LHCN-M2 (cell line): ENCODE data around the gene EPN2. TPM values are rescaled to one million over a fixed set of nuclear protein-coding genes. Genes with fewer than 3 reads are reported as not detected.

ENCODE experiments used
- DNase-seq: peaks from one replicate; pipeline ENCODE4 v3.0.0-alpha.2; 2012; ENCODE audit warnings: low read depth
- total RNA-seq: library from RNA; depleted of rRNA; stranded (reverse); fragments of >200 nt; gene quantifications from 2 replicates; pipeline ENCODE4 v1.2.3, GENCODE V29; 2014

Gene EPN2
- total RNA-seq, 1 experiment from 2014 or later = 28.1 TPM

DNA sequence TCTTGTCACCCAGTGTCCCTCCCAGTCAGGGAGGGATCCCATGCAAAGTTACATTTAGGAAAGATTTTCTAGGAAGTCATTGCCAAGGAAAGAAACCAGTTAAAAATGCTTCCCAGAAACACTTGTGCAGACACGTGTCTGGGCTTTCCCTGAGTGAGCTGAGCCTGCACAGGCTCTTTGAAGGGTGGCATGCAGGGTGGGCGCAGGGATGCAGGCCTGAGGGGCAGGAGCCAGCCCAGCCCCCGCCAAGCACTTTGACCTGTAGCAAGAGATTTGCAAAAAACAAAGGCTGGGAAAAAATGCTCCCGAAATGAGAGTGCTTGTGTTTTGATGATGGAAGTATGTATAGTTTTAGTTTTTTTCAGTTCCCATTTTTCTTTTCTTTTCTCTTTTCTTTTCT is 73.0 kb downstream of the EPN2 start:
- no peak for DNase-seq

DNA sequence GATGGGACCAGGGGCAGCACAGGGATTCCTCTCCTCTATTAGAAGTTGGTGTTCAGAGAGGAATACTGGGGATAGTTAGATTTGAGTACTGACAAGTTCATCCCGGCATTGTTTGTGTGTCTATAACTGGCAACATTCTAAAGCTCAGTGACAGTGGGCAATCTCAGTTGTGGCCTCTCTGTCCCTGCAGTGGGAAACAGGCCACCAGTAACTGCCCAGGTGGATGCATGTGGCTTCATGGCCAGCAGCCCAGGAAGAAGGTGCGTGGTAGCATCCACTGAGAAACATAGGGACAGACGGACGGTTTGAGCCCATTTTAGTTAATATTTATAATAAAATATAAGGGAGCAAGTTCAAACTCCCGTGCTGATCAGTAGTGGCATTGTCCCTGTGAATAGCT is 73.8 kb downstream of the EPN2 start:
- DNase-seq = no peak

DNA sequence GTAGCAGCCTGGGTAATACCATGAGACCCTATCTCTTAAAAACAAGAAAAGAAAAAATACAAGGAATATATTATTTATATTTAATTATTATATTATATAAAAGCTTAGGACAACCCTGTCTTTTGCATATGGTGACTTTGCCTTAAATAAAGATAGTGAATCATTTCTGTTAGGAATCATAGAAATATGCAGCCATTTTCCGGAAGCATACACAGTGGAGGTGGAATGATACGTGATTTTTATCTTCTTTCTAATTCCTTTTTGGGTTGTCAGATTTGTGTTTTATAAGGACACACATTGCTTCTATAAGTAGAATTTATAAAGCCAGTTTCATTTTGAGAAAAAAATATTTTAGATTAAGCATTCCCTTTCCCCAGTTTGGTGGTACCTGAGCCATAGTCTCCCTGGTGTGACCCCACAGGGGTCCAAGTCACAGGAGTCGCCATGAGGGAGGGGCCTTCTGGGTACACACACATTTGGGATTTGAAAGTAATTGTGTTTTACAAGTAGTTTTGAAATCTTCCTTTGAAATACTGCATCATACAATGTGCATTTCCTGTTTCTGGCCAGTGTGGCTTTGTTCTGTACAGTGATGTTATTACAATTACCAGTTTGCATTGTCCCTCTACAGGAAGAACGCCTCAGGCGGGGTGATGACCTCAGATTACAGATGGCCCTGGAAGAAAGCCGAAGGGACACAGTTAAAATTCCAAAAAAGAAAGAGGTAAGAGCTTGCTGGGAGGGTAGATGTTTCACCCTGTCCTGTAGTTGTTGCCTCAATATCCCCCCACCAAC is 74.5 kb downstream of the EPN2 start:
- DNase-seq = no peak

DNA sequence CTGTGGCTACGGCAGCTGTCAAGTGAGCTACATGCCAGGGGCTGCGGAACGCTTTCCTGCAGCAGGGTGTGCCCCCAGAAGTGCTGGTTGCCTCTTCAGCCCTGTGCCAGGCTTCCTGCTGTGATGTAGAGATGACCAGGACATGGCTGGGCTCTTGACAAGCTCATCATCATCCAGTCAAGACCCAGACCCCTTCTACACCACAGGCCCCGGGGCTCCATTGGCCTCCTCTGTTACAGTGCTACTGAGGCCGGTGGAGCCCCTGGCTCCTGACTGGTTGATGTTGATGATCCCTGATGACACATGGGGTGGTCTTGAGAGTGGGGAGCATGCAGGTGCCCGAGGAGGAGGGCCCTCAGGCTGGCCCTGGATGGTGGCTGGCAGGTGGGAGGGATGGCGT is 75.2 kb downstream of the EPN2 start:
- DNase-seq = no peak

DNA sequence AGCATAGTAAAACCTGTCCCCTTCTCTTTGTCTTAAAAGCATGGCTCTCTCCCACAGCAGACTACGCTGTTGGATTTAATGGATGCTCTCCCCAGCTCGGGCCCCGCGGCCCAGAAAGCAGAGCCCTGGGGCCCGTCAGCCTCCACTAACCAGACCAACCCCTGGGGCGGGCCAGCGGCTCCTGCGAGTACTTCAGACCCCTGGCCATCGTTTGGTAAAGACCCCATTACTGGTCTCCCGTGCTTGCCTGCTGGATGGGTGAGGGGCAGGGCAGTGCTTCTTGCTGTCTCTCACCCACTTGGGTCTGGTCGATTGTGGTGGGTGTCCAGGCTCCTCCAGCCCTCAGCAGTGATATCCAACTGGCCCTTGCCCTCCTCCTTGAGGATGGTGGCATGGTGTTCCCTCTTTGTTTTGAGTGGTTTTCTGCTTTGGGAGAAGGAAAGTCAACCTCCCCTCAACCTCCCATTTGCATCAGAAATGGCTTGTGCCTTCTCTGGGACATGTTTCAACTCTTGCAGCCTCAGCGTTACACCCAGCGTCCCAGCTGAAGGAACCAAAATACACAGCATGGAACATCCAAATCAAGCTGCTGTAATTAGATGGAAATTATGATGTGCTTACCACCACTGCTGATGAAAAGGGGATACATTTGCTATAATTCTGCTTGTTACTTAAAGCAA is 76.0 kb downstream of the EPN2 start:
- no peak for DNase-seq

DNA sequence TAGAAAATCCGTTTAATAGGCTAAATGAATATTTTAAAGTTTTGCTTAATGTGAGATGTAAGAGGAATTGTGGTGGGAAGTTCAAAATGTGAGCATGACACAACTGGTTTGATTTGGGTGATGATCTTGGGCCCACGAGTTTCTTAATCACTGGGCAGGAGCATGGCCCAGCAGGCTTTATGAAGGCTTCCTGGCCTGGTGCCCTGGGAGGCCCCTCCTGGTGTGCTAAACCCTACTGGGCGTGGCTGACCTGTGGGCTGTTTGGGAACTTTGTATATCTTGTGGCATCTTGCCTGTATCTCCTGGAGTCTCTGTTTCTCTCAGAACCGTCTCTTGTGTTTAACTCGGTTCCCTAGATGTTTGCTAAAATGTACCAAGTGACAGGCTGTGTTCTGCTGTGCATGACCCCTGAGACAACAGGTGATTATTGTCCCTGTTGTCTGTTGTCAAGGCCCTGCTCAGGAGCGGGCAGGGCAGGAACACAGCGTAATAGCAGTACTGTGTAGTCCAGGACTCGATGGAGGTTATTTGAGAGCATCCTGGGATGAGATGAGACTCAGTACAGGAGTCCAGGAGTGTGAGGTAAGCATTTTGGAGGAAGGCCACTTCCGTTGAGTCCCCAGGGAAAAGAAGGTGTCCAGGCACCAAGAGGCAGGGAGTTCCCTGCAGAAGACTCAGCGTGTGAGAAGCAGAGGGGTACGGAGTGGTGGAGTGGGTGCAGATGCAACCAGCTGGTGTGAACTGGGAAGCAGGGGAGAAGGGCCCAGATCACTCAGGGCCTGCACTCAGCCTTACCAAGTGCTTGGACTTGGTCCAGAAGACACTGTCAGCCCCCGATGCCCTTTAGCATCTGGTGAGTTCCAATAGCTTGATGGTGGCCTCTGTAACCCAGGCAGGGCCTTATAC is 76.8 kb downstream of the EPN2 start:
- no peak for DNase-seq

DNA sequence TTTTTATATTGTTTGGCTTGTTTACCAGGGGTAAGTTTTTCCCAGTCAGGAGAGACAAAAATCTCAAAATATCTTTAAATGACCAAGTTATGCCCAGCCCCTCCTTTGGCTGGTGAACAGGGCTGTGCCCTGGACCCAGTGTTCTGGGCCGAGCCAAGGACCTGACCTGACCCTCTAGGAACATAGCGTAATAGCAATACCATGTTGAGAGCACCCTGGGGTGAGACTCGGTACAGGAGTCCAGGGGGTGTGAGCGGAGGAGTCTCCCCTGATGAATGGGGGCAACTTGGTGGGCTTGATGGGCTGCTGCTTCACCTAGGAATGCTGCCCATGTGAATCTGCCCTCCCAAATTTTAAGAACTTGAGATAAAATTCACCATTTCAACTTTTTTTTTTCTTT is 77.9 kb downstream of the EPN2 start:
- DNase-seq = no peak

DNA sequence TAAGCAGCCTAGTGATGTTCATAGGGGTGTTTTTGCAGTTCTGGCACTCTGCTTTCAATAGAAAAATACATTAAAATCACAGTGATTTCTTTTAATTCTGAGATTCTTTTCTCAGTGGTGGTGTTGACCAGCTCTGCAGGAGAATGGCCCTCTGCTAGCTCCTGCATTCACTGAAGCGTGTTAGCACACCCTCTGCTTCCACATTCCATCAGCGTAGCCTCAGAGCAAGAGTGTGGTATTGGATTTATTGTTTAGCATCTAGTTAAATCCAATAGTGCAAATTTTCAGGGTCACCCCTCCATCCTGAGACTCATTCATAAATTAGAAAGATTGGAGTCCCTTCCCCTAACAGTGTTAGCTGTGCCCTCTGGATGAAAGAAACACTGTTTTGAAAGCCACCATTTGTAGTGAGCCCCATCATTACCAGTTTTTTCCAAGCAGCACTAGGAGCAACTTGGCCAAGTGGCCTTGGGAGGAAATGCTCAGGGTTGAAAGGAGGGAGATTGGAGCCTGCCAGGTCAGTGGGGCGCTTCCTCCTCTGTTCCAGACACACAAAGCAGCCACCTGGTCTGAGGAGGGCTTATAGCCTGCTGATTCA is 79.7 kb downstream of the EPN2 start:
- DNase-seq = no peak

DNA sequence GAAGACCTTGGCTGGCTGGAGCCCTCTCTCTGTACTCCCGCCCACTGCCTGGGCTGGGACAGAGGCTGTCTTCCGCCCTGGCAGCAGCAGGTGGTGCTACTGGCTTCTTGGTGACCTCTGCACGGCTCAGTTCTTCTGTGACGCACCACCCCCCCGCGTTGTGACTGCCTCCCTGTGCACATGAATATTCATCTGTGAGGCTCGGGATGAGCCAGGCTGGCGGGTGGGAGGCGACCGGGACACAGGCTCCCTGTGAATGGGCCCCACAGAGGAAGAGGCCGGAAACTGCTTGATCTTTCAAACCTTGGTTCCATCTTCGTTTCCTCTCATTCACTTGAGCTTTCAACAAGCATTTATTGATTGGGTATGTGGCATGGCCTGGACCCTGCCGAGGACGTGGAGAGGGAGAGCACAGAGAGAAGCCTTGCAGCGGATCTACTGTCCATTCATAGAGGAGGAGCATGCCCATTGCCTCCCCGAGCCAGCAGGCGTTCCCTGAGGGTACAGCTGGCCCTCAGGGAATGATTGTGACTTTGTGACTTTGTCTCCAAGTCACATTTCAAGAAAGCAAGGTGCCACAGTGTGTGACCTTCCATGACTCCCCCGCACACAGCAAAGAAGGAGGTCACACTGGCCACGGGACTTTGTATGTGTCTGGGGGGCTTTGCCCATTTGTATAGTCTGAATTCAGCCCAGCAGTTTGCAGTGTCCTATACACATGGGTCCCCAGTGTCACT is 80.4 kb downstream of the EPN2 start:
- DNase-seq = peak; percentile 76

DNA sequence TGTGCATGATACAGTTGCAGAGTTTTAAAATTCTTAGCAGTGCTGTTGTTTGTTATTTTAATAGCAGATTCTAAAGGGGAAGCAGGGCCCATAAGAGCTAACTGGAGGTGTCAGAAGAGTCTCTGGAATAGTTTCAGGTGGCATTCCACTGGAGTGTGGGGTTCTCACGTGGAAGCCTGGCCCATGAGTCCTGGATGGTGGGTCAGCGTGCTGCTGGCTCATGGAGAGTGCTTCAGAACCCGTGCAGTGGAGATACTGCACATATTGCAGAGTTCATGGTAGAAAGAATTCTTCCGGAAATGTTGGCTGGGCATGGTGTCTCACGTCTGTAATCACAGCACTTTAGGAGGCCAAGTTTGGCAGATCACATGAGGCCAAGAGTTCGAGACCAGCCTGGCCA is 81.4 kb downstream of the EPN2 start:
- no peak for DNase-seq

DNA sequence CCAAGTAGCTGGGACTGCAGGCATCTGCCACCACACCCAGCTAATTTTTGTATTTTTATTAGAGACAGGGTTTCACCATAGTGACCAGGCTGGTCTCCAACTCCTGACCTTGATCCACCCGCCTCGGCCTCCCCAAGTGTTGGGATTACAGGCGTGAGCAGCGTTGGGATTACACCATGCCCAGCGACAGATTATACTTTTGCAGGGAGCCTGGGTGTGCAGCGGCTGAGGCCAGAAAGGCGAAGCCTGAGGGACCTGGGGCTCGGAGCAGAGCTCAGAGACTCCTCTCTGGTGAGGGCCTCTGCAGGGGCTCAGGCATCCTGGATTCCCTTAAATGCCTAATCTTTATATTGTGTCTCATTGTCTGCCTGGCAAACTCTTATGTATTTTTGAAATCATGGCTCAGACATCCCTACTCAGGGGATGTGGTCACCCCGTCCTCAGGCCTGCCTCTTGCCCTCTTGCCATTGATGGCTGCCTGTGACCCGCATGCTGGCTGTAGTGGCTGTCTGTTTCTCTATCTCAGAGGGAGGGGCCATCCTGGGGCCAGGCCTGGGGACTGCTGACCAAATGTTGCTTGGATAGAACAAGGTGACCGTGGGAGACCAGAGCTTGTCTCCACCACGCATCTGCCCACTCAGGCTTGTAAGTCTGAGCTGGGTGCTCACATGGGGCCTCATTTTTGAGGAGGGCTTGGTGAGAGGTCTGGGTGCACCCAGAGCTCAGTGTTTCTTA is 82.8 kb downstream of the EPN2 start:
- DNase-seq = no peak

DNA sequence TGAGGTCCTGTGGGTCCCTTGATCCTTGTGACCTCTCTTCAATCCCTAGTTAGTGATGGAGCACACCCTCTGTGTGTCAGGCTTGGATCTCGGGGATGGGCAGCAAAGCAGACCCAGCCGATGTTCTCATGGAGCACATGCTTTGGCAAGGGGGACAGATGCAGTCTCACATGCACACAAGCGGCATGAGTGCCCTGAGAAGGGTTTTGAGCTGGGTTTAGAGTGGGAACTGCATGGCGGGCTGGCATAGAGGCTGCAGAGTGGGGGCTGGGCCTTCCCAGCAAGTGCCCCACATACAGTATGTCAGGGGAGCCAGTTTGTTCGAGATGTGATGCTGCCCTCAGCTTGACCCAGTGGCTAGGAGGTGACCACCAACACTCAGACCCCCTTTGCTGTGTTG is 83.7 kb downstream of the EPN2 start:
- no peak for DNase-seq

DNA sequence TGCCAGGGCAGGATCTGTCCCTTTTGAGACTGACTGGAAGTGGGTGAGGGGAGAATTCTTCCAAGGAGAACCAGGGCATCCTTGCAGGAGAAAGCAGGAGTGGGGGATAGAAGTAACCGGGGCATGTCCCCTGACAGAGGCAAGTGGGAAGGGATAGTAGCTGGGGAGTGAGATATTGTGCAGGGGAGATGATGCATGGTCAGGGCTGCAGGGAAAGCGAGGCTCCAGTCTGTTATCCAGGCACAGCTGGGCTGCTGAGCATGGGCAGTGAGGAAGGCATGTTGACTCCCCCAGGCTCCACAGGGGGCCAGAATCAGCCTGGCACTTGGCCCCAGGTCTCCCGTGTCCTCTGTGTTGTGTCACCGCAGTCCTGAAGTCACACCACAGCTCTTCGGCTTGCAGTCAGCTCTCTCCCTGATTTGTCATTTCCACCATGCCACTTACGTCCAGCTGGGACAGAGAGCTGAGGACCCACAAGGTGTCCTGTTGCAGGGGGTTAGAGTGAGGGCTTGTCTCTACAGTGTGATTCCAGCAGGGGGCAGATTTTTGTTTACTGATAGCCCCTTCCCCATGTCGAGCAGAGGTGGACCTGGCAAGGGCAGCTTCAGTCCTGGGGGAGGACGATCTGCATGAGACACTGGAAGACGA is 84.4 kb downstream of the EPN2 start:
- no peak for DNase-seq

DNA sequence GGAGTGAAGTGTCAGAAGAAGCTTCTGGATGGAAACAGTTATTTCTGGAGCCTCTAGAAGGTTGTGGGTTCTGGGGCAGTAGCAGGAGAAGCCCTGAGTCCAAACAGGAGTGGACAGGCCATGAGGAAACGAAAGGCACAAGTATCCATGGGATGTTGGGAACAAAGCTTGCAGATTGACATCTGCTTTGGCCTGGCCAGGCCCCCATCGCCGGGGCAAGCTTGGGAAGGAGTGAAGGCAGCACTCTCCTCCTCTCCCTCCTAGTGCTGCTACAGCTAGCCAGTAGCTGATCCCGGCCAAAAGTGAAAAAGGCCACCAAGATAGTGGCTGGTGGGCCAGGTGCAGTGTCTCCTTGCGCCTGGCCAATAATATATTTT is 85.0 kb downstream of the EPN2 start:
- no peak for DNase-seq

DNA sequence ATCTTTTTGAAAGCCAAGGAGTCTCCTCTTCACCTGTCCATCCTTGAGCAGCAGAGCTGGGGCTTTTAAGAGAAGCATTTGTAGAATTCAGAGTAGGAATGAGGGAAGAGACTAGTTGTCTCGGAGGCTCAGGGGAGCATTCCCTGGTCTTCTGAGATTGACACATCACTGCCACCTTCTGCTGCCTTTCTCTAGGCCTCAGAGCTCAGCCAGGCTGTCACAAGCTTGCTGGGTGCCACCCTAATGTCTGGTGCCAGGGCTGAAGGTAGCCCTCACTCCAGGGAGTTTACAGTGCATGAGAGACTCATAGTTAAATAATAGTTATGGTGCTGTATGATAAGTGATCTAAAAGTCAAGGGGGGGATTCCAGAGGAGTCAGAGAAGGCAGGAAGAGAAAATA is 85.7 kb downstream of the EPN2 start:
- no peak for DNase-seq

DNA sequence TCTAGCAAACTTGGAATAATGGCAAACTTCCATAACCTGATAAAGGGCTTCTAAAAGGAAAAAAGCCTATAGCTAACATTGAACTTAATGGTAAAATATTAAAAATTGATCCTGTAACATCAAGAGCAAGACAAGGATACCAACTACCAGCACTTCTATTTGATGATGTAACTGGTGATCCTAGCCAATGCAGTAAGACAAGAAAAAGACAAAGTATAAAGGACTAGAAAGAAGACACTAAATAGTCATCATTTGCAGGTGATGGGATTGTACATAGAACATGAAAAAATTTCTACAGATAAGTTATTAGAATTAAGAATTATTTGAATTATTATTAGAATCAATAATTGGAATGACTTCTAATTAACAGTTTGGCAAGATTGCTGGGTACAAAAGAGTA is 88.4 kb downstream of the EPN2 start:
- no peak for DNase-seq

DNA sequence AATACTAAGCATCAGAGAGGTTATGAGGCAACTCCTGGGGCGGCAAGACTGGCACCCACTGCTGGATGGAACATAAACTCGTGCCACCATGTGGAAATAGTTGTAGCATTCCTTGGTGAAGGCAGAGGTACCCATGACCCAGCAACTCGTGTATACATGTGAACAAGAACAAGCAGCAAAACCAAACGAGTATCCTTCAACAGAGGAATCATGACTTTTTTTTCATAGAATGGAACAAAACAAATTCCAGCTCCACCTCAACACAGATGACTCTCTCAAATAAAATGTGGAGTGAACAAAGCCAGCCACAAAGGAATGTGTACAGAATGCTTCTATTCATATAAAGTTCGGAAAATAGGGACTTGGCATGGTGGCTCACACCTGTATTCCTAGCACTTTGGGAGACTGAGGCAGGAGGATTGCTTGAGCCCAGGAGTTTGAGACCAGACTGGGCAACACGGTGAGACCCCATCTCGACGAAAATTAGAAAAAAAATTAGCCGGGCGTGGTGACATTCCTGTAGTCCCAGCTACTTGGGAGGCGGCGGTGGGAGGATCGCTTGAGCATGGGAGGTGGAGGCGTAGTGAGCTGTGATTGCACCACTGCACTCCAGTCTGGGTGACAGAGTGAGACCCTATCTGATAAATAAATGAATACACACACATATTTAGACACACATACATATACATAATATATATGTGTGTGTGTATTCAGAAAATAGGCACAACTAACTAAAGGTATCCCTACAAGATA is 90.0 kb downstream of the EPN2 start:
- peak; percentile 93 for DNase-seq

DNA sequence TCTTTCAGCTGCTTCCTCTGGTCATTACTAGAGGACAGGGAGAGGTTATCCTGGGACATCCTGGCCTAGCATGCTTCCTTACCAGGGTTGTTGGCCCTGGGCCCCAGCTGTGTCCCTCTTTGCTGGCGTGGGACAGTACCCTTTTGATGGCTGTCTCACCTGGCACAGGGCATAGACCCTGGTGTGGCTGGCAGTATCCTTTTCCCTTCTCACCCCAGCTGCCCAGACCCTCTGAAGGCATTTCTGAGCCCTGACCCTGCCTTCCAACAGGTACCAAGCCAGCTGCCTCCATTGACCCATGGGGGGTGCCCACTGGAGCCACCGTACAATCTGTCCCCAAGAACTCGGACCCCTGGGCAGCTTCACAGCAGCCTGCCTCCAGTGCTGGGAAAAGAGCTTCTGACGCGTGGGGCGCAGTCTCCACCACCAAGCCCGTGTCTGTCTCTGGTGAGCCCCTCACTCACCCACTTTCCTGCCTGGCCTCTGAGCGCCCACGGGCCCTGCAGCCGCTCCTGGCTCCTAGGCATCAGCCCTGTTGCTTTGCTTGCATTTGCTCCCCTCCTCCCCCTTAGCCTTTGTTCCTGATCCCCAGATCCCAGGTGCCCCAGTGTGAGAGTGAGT is 91.4 kb downstream of the EPN2 start:
- DNase-seq = no peak

DNA sequence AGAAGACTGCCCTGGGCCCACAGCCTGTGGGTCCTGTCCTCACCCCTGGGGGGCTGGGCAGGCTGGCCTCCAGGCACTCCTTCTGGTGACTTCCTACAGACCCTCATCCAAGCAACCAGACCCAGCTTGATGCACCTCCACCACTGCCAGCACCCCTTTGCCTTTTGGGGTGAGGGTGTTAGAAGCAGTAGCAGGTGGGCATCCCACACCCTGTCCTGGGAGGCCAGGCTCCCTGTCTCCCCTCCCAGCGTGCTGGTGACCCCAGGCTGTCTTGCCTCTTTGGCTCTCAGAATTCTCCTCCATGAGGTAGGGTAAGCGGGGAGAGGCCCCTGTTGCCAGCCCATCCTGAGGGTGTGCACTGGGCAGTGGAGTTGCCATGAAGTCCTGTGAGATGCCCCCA is 92.0 kb downstream of the EPN2 start:
- no peak for DNase-seq
